Activated gamma-delta T cell treated with anti-CD3 and anti-CD28 coated beads, Interleukin-2, amount 50 U/mL, for 16 hours (primary cell): Measurements from ENCODE around the gene ASXL1.

Source experiments
- DNase-seq: peaks from one replicate; pipeline ENCODE4 v3.0.0-alpha.2; 2020; ENCODE audit warnings: low read depth

Gene ASXL1

DNA sequence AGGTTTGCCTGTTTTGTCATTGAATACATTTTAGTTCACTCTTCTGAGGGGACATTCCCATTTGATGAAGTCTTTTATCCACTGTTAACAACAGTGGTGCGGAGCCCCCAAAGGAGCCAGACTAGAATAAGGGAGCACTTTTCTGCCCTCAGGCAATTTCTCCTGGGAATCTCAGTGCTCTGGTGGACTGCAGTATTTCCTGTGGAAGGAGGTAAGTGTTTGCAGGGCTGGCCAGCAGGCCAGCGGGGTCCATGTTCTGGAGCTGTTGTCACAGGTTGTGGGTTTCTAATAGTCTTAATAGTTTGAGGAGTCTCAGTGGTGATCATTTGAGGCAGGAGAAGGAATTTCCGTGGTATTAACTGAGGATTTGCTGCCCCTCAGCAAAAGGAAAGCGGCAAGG is 83.5 kb downstream of the ASXL1 start:
- no peak for DNase-seq

DNA sequence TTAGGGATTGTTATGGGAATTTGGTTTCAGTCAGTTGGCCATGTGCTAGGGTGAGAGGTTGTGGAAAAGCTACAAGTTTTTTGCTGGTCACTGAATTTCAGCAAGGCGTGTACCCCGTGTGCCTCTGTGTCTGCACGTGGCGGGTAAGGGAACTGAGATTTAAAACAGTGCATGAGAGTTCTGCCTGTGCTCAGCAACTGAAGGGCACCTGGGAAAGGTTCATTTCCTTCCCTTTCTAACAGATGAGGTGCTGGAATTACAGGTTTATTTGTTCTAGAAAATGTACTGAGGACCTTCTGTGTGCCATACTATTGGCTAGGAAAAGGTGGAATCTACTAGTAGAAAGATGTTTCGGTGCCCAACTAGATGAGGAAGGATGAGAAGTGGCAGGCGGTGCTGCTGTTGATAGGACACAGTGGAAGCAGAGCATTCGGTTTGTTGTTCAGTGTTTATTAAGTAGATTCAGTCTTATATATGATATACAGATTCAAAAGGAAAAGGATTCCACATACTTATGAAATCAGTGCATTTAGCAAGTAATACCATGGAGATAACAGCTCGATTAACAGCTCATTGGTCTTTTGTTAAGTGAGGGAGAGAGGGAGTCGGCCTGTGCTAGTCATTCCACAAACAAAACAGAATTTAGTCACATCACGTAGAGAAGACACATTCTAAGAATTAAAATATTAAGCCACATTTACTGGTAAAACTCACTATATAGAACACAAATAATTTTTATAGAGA is 84.7 kb downstream of the ASXL1 start:
- no peak for DNase-seq

DNA sequence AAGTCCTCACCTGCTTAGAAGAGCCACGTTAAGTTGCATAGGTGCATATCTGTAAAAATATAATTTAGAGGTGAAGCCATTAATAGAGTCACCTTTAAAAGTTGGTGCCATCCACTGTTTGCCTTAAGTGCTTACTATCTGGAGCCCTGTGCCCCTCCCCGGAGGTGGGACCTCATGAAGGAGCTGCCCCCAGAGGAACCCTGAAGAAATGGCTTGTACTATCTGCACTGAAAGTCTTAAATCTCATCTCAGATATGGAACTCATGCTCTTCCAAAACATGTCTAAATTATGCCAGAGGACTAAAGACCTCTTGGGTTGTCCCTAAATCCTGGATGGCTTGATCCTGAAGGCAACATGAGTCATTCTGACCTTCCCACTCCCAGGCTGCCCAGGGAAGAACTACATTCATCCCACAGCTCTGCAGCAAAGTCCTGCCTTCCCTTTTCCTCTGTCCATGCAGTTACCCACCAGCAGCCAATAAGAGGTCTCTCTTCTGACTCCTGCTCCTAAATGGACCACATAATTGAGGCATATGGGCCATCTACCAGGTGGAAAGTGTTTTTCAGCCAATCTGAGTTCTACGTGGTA is 85.3 kb downstream of the ASXL1 start:
- no peak for DNase-seq

DNA sequence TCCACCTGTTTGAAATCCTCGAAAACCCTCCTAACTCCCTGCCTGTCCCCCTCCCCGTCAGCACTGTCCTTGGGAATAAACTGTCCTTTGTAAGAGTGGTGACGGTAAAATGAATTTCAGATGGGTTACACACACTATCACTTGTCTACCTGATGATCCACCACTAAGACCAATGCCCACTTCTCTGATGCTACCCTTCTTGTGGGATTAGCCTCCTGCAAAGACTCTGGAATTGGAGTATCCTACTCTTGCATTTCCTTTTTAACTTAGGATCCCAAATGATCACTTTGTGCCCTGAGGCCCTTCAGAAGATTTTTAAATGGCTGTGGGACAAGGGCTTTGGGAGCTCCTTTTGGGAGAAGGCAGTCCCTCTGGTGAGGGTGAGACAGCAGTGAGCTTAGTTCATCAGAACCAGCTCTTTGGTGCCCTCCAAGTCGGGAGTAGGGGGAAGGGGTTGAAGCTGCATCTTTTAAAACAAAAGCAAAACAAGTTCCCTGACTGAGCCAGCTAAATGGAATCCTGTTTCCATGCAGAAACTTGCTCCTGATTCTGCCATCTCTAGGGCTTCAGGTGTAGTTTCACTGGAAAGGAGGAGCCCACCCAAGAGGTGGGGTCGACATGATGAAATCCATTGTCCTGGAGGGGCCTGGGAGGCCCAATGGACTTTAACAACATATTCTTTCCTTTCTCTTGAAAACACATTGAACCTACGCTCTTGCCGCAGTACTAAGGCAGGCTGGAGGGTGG is 86.5 kb downstream of the ASXL1 start:
- no peak for DNase-seq

DNA sequence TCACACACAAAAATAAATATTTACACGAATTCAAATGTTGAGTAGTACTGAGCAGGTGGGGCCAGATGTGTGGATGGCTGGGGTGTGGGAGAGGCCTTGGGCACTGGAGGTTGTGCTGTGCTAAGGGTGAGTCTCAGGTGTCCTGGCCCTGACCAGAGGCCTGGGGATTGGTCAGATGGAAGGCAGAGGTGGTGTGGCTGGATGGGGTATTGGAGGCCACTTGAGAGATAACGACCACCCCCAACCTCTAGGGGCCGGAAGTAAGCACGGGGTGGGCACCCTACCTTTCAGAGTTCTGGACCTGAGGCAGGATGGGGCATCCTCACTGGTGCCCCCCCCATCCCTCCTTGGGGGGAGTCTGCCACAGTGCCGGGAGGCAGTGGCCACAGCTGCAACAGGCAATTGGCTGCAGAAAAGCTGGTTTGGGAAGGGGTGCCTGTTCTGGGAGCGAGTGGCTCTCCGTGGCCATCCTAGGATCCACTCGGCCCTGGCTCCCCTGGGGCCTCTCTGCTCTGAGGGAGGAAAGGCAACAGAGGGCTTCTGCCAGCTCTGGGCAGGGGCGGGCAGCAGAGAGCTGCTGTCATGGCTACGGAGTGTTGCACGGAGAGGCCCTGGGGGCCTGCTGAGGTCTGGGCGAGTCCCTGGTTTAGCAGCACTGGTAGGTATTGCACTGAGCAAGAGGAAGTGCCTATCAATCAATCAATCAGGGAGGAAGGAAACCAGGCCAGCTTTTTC is 87.6 kb downstream of the ASXL1 start:
- DNase-seq, result no peak

DNA sequence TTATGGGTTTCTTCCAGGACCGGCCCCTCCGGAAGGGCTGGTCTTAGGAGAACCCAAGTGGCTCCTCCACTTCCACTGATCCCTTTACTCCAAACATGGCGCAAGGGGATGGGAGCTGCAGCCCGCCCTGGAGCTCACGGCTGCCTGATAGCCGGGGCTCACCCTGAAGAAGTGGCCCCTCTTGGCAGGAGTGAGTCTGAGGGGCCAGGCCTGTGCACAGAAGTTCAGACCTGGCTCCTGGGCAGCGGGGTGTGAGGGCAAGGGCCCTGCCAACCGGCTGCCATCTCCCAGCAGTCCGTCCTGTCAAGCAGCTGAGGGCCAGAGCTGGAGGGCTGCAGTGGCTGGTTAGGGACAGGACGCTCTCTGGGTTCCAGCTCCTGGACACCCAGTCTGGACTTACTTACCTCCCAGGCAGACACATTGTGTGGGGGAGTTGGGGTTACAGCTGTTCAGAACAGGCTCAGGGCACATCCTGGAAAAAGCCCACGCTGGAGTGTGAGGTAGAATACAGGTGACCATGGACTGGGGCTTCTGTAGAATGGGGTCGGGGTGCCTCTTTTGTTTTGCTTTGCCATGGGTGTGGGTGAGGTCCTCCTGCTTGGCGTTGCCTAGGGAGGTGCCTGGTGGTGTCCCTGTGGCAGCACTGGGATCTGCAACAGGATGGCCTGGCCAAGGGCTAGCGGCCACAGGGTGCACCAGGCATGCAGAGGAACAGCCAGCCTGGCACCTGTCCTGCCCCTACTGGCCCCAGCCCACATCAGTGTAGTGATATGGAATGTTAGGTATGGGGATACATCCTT is 88.4 kb downstream of the ASXL1 start:
- DNase-seq, result no peak

DNA sequence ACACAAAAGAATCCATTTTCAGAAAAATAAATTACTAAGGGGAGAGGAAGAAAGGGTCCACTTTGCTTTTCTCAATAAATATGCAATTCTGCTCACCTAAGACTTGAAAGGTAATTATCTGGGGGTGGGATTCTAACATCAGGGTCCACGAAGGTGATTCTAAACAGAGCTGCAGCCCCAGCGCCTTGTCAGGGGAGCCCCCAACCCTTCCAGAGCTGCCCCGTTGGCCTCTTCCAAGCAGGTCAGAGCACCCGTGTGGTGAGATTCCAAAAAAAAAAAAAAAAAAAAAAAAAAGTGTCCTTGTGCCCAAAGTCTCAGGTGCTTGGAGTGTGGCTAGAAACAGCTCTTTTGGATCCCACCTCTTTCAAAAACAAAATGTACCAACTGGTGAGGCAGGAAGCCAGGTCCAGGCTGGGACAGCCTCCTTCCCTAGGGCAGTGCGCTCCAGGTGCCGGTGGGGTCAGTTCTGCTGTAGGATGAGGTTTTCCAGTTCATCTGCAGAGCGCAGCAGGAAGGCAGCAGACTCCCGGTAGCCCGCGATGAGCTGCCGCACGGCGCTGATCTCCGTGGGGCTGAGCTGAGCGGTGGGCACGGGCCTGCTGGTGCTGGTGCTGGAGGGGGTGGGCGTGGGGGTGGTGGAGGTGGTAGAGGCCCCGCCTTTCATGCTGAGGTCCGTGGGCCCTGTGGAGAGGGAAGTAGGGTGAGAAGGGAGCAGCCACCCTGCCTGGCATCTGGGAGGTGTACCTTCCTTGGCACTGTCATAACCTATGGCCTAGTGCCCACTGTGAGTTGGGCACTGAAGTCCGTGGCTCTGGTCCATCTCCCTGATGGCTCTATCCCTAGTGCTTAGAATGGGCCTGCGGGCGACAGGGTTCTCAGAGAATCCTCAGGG is 89.3 kb downstream of the ASXL1 start:
- DNase-seq, result no peak

DNA sequence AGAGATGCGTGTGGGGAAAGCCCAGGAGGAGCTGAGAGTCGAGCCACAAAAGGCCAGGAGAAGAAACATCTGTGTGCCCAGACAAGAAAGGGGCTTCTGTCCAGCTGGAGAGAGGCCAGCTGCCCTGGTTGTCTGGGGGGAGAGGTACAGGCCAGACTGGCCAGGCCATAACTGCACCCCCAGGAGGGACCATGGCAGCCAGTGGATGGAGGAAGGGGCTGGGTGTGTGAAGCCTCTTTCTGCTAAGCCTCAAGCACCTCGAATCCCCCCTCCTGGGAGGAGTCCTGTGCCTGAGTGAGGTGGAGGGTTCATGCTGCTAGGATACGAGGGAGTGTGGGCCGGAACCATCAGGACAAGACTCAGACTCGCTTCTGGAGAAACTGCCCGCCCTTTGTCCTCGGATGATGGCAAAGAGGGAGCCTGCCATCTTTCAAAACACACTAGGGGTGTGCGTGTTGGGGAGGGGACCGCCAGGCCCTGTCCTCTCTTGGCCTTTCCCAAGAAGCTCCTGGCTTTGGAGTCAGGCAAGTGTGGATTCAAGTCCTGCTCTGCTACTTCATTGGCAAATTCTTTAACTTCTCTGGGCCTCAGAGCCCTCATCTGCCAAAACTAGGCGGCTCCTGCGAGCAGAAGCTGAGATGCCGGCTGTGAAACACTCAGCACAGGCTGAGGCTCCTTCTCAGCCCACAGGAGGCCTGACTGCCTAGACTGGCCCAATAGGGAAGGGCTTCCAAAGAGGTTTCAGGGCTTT is 90.3 kb downstream of the ASXL1 start:
- DNase-seq, result no peak

DNA sequence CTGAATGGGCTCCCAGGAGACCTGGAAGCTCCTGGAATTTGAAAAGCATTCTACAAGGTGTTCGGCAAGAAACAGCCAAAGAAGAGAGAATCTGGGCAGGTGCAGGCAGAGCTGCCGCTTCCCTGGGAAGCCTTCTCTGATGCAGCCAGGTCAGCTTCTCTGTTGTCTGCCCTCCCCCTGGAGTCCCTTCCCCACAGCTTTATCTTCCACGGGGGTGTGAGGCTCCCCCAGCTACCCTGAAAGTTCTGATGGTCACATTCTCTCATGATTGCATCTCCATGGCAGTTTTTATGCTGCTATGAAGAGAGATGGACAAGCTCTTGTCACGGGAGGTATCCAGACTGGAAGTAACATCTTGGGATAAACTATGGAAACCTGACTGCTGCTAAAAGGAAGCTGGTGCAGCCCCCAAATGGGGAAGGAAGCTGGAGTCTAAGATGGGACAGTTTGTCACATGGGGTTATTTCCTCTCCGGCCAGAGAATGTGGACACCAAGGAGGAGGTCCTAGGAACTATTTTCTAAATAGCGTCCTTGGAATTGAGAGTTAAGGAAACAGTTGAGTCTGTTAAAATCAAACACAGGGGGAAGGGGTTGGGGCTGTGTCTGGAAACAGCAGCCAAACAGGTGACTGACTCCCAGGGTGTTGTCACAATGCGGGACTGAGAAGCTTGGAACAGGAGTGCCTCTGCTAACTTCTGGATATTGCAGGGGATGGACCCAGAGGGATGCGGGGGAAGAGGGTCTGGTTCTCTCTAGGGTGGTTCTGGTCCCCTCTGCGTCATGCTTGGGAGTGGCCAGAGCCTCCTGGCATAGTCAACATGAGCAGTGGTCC is 91.1 kb downstream of the ASXL1 start:
- DNase-seq, result no peak

DNA sequence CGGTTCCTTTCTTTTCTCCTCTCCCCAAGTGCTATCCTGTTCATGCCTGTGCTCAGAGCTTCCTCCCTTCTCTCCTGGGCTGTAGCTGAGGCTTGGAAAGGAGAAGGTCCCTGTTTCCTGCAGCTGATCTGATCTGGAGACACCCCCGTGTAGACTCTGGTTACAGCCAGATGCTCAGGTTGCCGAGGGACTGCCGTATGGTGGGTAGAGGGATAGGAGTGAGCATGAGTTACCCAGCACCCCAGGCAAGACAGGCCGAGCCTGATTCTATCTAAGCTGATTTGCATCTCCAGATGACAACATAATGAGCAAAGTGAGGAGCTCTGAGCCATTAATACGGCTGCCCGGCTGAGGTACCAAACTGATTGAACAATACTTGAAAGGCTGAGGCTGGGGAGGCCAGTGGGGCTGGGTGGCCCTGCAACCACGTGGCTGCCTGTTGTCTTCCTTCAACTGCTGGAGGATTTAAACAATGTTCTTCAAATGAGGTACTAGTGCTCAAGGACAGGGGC is 91.8 kb downstream of the ASXL1 start:
- DNase-seq, result no peak

DNA sequence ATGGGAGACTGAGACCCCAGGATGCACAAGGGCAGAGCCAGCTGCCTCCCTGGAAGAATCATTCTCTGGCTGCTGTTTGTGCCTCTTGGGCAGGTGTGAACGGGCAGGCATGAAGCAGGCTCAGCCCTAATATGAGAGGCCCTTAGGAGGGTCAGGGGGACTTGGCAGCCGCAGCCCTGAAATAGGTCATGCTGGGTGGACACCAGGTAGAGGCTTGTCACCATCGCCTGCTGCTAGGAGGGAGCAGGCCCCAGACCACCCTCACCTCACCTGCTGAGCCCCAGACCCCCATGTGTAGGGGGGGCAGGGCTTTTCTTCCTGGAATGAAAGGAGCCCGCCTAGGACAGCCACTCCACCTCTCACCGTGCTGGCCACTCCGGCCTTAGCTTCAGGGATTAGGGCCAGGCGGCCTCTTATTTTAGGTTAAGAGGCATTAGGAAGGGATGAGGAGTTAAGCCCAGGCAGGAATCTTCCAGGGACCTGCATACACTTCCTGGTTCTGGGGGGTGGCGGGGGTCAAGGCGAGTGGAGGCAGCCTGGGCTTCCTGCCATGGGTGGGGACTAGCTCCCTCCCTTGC is 92.4 kb downstream of the ASXL1 start:
- DNase-seq, result no peak

DNA sequence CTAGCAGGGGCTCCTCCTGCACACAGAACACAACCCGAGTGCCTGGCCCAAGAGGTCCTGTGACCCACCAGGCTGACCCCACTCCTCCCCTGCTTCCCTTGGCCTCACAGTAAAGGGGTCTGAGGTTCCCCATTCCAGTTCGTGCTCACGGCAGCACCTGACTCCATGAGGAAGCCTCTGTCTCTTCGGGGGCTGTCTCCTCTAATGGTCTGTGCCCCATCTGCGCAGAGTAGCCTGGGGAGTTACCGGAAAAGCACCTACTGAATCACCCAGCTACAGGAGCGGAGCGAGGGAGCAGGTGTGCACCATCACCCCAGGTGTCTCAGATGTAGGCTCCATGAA is 93.2 kb downstream of the ASXL1 start:
- no peak for DNase-seq

DNA sequence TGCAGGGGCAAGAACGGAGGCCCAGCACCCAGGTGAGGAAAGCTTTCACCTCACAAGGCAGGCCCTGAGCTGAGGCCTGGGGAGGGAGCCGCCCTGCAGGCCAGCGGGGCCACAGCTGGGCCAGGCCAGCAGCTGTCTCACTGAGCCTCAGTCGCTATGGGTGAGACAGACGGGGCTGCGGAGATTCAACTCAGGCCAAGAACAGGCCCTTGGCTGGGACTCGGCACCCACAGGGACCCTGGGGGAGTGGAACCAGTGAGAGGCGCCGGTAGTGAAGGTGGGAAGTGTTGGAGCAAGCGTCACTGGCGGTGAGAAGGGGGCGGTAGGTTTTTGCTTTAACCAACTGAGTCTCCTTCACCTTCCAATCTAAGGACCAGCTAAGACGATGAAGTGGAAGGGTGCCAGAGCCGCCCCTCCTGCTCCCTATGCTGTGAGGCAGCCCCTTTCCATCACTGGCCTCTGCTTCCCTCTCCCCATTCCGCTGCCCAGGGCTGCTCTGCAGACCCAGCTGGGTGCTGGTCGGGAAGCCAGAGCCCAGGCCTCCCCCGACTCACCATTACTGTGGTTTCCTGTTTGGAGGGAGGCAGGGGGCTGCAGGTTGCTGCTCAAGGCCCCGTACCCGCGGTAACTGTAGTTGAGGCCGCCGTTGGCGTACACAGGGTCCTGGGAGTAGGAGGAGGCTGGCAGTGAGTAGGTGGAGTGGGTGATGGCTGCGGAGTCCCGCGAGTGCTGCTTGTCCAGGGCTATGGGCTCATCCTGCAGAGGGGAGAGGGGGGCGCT is 93.7 kb downstream of the ASXL1 start:
- DNase-seq, result no peak

DNA sequence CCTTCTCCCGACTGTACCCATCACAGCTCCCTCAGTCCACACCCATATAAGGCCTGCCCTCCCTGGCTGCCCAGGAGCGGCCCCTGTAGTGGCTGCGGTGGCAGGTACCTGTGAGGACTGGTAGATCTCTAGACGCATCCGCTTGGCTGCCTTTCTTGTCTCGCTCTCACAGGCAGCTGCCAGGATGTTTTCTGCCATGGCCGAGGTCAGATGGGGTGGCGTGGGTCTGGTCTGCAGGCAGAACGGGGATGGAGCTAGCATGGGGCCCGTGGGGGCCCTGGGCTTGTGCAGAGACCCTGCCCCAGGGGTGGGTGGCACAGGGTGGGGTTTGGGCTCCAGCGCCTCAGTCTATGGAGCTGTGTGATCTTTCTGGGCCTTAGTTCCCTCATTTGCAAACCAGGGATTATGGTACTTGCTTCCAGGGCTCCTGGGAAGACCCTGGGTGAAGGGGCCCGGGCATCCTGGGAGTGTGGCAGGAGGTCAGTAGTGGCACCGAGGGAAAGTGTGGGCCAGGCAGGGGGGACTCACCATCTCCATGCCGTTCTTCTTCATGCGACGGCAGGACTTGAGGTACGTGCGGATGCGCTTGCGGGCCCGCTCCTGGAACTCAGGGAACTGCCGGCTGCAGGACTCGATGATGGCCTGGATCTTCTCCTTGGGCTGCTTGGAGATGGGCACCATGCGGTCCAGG is 94.8 kb downstream of the ASXL1 start:
- DNase-seq, result no peak

DNA sequence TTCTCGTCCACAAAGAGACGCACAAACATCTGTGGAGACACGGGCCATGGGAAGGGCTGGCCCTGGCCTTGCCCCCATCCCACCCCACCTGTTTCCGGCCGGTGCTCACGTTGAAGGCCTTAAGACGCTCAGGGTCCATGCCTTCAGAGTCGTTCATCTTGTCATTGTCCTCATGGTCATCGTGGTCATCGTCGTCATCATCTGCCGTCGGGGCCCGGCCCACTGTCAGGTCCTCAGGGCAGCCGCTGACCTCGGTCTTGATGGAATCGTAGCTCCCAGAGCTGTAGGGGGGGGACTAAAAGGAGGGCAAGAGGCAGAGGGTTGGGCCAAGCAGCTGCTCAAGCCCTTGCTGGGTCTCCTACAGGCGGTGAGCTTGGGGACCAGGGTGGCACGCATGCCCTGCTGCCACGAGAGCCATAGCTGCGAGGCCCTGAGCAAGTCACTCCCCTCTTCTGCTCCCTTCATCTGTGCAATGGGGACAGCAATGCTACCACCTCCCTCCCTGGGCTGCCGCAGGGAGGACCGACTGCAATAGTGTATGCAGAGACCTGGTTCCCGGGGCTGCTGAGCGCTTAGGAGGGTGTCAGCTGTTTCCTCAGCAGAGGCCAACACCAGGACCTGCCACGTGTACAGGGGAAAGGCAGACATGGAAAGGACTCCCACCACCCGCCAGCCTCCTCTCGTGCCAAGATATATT is 95.5 kb downstream of the ASXL1 start:
- DNase-seq, result no peak
